ENCODE measurements around the gene GLP2R.
"Not testable (repeated sequence)": the region's sequence is repeated elsewhere in the genome, so short reads cannot be mapped to it uniquely, and the experiment has no call there.

Gene GLP2R

DNA sequence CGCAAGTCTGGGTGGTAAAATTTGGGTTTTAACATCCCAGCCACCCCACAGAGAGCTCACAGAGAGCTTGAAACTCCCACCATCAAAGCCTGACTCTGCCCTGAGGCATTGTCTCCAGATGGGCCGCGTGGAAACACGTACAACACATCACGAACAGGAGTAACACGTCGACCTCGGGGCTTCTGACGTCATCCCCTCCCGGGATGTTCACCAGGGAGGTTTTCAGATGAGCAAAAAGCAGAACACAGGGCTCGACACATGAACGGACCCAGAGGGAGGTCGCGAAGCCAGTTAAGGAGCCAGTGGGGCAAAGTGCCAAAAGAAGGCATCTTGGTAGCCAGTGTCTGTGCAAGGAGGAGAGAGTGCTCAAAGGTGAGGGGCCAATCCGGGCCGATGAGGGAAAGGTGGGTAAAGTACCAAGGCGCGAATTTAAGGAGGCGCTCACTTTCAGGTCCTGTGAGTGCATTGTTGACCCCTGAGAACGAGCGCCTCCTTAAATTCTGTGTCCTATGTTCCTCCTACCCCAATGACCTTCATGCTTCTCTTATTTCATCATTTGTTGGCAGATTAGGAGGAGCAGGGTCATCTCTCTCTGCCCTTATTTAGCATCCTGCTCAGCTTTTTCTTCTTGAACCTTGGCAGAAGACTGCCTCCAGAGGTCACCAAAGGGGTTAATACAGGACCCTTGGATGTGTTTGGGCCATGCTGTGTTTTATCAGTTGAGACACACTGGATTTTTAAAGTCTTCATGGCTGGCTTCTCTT is 73.7 kb downstream of the GLP2R start:
- no peak for DNase-seq (ENCODE audit: low read depth)

DNA sequence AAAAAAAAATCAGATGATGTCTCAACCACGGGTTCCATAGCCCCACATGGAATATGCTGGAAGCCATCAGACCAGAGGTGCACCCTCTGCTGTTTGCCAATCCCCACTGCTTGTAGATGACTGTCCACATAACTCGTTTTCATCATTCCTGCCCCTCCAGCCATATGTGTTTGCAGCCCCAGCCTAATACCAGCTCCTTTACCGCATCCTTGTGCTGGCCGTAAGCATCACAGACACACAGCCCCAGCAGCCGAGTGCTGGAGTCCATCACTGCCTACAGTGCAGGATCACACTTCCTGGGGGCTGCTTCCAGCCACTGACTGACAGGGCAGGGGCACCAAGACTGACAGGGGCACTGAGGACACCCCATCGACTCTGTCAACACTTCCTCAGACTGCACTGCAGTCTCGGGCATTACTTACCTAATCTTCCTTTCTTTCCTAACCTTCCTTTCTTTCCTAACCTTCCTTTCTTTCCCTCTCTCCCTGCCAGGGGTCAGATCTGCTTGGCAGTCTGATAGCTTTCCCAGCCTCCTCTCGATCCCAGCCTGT is 74.4 kb downstream of the GLP2R start:
- no peak for DNase-seq (ENCODE audit: low read depth)

DNA sequence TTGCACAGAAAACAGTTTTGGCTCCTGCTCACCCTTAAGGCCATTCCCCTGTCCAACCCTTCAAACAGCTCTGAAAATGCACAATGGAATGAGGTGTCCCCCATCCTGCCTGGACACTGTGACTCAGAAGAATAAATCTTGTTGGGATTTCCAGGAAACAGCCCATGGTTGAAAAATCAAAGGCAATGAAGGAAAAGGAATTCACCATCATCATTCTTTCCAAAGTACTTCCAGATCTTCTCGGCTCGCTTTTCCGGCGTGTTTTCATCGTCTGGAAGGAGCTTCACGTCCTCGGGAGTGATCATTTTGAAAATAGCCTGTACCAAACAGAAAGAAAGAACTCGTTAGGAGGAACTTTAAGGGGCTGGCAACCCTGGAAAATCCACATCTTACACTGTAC is 75.1 kb downstream of the GLP2R start:
- no peak for DNase-seq (ENCODE audit: low read depth)

DNA sequence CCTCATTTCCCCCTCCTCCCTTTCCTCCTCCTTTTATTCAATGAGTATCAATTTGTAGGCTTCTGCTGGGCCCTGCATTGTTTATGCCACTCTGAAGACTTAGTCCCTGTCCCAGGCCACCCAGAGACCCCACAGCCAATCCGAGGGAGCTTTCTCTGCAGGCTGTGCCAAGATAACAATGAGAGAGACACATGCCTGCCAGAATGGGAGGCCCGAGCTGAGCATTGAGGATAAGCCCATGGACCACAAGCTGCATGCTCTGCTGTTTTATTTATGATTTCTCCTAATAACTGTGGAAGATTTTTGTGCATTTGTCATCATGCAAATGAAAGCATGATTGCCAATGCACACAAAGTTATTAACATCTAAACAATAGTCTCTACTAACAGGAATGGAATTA is 76.4 kb downstream of the GLP2R start:
- DNase-seq (ENCODE audit: low read depth) = no peak

DNA sequence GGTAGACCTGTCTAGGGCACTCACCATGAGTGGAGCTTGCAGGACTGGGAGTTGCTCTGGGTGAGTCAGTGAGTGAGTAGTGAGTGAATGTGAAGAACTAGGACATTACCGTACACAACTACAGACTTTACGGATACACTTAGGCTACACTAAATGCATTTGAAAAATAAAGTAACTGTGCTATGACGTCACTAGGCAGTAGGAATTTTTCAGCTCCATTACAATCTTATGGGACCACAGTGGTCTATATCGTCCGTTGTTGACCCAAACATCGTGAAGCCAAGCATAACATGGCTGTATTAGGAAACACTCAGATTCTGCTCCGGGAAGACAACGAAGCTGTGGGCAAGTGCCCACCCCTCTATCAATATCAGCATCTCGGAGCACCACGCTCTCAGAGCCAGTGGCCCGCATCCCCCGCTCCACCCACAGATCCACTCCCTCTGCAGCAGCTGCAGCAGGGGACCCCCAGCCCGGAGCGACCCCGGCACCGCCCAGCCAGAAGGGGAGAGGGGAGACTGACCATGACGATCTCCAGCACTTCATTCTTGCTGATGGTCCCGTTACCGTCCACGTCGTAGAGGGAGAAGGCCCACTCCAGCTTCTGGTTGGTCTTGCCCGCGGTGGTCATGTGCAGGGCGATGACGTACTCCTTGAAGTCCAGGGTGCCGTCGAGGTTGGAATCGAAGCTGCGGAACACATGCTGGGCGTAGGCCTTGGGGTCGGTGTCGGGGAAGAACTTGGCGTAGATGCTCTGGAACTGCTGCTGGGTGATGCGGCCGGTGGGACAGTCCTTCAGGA is 78.8 kb downstream of the GLP2R start:
- no peak for DNase-seq (ENCODE audit: low read depth)

DNA sequence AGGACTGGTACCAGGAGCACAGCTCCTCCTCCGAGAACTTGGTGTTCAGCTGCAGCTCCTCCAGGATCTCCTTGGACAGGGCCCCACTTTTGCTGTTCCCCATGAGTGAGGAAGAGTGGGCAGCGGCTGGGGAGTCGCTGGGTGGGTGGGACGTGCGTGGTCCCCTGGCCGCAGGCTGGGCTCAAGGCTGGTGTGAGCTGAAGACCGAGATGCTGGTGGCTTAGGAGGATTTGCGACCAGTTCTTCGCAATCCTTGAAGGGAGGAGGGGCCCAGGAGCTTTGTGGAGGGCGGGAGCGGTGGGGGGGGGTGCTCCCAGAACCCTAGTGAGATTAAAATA is 79.3 kb downstream of the GLP2R start, which contains the start of gene RCVRN:
Gene RCVRN (minus strand): TSS at position 194 of the 338 bp plus-strand sequence. CDS start 91 bp downstream, at position 103.
- DNase-seq (ENCODE audit: low read depth) = no peak

DNA sequence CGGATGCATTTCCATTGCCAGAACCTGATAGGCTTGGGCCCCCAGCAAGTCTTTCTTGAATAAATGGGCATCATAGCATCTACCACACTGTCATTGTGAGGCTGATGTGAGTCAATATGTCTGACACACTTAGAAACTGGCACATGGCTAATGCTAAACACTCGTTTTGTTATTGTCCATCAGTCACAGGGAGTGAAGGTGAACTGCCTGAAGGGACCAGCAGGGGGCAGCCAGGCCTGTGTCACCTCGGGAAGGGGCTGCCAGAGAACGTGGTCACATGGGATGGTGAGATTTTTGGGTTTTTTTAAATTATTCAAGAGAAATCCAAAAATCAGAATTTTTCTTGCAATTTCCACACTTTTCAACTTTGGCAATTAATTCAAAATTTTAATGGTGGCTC is 80.2 kb downstream of the GLP2R start:
- no peak for DNase-seq (ENCODE audit: low read depth)

DNA sequence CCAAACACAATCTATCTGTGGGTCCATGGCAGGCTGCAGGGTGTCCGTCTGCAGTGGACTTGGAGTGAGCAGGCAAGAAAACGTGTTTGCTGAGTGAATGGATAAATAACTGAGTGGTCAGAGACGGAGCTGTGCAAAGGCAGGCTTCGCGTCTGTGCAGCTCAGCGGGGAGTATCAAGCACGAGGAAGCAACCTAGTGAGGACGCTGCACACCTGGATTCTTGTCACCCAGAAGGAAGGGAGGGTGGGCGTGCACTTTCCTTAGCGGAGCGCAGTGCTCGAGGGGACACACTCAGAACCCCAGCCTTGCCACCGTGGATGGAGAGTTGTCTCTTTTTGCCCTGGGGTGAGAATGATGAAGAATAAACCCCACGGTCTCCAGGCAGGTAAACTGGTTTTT is 80.9 kb downstream of the GLP2R start:
- DNase-seq (ENCODE audit: low read depth) = no peak

DNA sequence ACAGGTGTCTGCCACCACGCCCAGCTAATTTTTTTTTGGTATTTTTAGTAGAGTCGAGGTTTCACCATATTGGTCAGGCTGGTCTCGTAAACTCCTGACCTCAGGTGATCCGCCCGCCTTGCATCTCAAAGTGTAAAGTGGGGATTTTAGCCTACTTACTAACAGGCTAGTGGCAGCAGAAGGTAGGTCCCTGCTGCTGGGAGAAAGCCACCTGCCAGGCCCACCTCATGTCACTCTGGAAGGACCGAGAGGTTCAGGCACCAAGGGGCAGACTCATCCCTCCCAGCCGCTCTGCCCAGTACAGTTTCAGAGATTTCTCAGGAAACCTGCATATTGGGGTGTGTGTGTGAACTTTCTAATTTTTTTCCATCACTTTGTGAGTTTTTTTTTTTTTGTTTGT is 81.4 kb downstream of the GLP2R start:
- no peak for DNase-seq (ENCODE audit: low read depth)

DNA sequence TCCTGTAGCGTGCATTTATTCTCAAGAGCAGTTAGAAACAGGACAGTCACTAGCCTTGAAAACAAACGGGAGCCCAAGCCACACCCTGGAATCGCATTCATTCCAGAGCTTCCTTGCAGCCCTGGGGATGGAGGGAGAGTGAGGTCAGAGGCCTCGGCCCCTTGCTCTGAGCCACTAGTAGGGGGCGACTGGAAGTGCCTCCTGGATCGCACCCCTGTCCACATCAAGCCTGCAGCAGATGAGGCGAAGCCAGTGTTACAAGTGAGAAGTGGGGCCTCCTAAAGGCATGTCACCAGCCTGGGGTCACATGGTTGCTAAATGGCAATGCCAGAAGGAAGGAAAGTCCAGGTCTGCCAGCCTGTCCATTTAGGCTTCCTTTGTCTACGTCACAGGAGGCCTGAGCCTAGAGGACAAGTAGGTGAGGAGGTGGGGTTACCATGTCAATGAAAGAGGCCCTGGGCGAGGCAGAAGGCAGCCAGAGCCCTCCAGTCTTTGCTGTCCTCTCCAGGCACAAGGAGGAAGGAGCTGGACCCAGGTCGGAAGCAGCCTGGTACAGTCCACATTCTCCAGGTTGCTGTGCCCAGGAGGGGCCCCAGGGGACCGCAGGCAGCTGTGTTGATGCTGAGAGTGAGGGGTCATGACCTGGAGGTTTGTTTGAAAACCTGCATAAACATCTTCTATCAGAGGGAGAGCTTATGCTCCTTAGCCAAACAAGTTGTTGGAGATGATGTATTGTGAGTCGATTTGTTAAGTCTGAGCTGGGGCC is 82.3 kb downstream of the GLP2R start:
- DNase-seq (ENCODE audit: low read depth) = no peak

DNA sequence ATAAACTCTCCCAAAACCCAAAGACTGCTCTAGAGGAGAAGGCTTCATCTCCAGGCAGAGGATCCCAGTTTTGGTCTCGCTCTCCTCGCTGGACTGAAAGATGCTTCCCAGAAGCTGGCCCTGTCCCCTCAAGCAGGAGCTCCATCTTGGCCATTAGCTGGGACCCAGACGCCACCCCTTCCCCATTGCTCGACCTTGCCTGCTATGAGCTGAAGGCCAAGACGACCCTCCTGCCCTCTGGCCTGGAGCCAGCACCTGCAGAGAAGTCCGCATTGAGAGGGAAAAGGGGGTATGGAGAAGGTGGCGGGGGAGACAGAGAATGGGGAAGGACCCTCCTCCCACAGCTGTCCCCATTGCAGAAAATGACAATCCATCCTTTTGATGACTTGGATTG is 82.9 kb downstream of the GLP2R start:
- no peak for DNase-seq (ENCODE audit: low read depth)

DNA sequence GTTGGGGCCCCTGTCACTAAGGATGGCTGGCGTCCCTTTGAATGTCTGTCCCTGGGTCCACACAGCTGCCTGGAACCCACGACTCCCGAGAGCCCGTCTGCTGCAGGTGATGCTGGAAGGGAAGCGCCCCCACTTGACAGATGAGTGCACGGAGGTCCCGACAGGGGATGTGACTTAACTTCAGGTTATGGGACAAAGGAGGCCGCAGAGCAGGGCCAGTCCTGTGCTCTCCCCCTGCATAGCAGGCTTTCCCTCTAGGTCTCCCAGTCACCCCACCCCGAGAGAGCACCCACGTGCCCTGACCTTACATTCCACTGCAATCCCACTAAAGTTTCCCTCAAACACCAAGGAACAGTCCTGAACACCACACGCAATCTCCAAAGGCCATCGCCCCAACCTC is 85.4 kb downstream of the GLP2R start:
- no peak for DNase-seq (ENCODE audit: low read depth)

DNA sequence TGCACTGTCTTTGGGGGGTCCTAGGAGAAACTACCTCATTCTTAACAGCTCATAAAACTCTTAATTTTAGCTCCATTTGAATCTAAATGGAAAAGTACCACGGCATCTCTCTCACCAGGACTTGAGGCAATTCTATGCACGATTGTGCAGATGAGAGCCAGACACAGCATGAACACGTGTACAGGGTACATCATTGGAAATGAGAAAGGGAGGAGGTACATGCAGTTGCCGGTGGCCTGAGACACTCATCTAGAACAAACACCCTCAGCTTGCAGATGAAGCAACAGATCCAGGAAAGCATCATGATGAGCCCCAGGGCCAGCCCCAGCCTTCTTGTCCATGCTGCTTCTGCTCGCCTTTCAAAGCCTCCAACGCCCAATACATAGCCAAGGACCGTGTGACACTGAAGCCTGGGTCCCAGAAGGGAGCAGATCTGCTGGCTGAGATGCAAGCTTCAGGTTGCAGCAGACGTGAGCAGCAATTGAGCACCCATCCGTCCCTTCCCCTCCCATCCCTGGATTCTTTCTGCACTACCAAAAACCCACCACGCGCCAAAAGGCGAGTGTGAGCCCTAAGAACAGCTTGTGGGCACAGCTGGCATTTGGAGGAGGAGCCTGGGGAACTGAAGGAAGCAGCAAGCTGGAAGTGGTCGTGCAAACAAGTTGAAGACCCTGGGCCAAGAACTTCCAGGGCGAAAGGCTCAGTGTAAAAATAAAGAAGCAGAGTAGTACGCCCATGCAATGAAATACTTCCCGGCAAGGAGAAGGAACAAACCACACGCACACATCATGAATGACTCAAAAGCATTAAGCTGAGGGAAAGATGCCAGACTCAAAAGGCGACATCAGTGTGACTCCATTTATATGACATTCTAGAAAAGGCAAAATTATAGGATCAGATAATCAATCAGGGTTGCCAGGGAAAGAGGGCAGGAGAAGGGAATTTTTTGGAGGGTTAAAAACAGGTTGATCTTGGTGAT is 86.7 kb downstream of the GLP2R start:
- no peak for DNase-seq (ENCODE audit: low read depth)

DNA sequence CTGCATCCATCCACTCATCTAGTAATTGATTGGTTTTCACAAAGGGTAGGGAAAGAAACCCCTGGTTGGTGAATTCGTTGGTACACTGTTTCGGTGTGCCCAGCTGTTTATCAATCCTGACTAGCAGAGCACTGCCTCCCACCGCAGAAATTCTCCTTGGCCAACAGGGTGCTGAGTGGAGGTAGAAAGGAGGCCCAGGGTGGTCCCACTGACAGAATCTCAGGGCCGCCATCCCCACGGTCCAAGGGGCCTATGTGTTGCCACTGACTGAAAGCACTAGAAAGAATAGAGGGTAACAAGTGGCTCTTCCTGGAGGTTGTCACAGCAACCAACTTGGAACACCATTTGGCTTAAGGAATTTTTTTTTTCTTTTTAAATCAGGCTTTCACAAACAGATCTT is 87.8 kb downstream of the GLP2R start:
- no peak for DNase-seq (ENCODE audit: low read depth)

DNA sequence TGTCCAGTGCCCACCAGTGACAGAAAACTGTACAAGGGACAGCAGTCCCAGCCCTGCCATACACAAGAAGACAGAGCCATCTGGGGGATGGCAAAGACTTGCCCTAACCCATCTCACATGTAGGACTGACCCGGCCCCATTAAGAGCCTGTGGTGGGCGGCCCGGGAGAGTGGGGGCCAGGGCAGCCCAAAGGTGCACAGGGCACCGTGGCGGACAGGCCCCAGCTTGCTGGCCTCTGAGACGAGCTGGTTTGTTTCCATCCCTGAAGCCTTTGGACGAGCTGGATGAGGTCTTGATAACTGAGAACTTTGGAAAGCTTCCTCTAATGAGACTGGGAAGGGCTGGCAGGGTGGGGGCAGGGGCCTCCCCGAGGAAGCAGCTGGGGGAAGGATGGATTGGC is 90.4 kb downstream of the GLP2R start:
- DNase-seq (ENCODE audit: low read depth) = no peak

DNA sequence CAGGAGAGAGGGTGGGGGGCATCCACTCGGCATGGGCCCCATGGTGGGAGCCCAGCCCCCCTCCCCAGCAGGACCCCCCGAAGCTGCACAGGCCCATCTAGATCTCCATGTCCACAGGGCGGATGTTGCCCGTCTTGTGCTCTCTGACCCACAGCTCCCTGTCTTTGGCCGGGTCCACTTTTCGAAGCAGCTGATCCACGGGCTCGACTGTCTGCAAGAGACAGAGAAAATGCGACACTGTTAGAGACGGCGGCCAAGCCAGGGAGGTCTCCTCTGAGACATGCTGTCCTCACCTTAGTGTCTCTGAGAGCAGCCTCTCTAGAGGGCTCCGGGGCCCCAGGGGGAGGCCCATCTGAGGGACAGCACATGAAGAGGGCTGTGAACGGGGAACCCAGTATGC is 91.4 kb downstream of the GLP2R start:
- DNase-seq (ENCODE audit: low read depth) = no peak

DNA sequence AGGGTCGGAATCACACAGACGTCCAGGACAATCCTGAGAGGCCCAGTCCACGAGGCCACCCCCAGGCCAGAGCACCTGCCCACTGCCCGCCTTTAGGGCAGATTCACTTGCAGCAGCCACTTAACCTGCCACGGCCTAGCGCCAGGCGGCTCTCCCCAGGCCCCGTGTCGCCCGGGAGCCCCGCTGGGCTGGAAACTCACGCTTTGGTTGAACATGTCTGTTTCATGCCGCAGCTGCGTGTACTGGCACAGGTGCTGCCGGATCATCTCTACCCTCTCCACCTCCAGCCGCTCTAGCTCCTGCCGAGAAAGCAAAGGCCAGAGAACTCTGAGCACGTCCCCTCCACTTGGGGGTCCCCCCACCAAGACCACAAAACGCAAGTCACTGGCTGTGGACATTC is 92.1 kb downstream of the GLP2R start:
- DNase-seq (ENCODE audit: low read depth) = no peak

DNA sequence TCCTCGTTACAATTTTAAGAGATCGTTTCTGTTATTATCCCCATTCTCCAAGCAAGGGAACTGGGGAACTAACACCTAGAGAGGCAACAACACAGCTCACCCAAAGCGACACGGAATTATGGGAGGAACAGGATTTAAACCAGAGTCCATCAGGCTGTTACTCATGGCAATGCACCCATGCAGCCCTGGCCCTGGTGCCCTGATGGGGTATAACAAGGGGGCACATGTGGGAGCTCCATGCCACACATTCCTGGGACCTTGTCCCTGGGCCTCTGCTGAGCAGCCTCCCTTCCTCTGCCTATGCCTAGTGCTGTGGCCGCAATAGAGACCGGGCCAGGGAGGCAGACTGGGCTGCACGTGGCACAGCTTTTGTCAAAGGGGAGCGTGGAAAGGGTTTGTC is 92.6 kb downstream of the GLP2R start:
- DNase-seq (ENCODE audit: low read depth) = no peak

DNA sequence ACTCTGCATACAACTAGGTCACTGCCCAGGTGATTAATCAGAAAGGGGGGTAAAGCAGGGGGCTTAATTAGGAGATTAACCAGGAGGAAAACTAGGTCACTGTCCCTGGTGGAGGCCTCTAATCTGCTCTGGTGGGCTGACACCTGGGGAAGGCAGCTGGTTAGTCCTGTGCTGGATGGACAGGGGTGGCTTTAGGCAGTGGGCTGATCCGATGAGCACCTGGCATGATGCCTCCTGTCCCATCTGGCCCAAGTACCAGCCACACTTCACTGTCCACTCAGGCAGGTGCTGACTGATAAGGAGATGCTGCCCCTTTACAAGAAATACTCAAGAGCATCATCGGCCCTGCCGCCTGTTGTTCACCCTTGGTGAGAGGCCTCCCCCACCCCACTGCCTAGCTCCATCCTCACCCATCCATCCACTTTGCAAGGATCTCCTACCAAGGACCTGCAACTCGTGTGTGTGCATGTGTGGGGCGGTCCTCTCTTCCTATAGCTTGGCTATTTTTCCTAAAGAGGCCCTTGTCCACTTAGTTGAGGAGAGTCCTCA is 93.2 kb downstream of the GLP2R start:
- no peak for DNase-seq (ENCODE audit: low read depth)

DNA sequence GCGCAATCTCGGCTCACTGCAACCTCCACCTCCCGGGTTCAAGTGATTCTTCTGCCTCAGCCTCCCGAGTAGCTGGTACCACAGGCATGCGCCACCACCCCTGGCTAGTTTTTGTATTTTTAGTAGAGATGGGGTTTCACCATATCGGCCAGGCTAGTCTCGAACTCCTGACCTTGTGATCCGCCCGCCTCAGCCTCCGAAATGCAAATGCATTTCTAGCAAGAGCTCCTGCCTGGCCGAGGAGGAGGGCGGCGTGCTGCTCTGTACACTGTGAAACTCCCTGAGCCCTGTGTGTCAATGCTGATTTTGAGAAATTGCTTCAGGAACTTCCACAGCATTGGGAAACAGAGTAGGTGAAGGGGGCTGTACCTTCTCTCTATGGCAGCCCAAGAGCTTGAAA is 95.5 kb downstream of the GLP2R start:
- DNase-seq (ENCODE audit: low read depth) = not testable (repeated sequence)

Data from activated T-cell treated with anti-CD3 and anti-CD28 coated beads for 24 hours (primary cell).